ENCODE measurements around the gene SCYGR3.
"Not testable (repeated sequence)": the region's sequence is repeated elsewhere in the genome, so short reads cannot be mapped to it uniquely, and the experiment has no call there.

SCYGR3 gene

DNA sequence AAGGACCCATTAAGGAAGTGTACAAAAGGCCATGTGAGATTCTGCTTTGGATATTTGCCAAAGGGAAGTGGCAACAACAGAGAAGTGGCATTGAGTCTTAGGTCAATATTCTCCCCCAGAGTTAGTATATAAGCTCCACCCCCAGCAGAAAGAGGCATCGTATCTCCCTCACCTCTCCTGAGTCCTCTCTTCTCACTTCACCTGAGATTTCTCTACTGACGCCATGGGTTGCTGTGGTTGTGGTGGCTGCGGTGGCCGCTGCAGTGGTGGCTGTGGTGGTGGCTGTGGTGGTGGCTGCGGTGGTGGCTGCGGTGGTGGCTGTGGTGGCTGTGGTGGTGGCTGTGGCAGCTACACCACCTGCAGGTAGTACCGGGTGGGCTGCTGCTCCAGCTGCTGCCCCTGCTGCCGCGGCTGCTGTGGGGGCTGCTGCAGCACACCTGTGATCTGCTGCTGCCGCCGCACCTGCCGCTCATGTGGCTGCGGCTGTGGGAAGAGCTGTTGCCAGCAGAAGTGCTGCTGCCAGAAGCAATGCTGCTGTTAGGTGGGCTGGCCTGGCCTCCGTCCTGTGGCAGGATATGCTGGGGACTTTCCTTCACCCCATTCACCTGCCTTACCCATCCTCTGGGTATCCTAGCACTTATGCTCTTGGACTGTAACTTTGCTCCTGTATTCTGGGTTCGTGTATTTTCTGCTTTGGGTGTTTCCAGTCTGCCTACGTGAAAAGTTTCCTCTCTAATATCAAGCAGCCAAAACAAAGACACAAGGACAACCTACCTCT, 5.9 kb downstream of the SCYGR3 start:
- TF ChIP-seq FOXP2 (optimal IDR thresholded peaks at IDR 0.05; ENCODE audit: control extremely low read depth, extremely low read length, insufficient read depth) = no peak
- no peak for TF ChIP-seq POLR2AphosphoS5 (IDR thresholded peaks at IDR 0.05; ENCODE audit: borderline replicate concordance, low read depth, low read length)
- no peak for TF ChIP-seq EZH2 (IDR thresholded peaks at IDR 0.05)

DNA sequence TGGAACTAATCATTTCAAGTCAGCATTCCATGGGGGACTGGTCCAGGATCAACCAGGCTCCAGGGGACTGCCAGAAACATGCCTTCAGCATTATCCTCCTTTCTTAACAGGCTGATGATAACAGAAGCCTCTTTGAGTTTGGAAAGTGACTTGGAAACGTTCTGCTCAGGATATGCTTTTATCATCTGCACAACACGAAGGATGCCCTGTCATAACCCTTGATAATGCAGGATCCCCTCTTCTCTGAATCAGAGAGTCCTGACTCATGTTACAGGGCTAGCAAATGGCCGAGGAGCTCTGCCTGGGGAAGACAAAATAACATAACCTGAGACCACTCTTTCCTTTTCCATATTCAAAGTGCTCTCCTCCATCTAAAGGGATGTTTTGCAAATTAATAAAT, 6.7 kb downstream of the SCYGR3 start:
- H3K9ac ChIP-seq (ENCODE audit: insufficient read length) = no peak overlapping the region
- no peaks in the 10 kb centered on the region for H3K36me3 ChIP-seq (ENCODE audit: insufficient read depth, low read length)
- no peaks in the 10 kb centered on the region for H3K9me3 ChIP-seq (ENCODE audit: low read depth, low read length)
- no peak overlapping the region for H3K27ac ChIP-seq
- H3K4me3 ChIP-seq = no peak overlapping the region
- no peak for DNase-seq (ENCODE audit: low read depth, low spot score)
- TF ChIP-seq POLR2AphosphoS5 (IDR thresholded peaks at IDR 0.05; ENCODE audit: borderline replicate concordance, low read depth, low read length) = no peak
- no peak for TF ChIP-seq EZH2 (IDR thresholded peaks at IDR 0.05)
- no peak for TF ChIP-seq FOXP2 (optimal IDR thresholded peaks at IDR 0.05; ENCODE audit: control extremely low read depth, extremely low read length, insufficient read depth)

More for the DNA sequence above, 5.9 kb downstream of the SCYGR3 start:
- DNase-seq (ENCODE audit: low read depth, low spot score) = no peak
- no peaks in the 10 kb centered on the region for H3K36me3 ChIP-seq (ENCODE audit: insufficient read depth, low read length)
- H3K9me3 ChIP-seq (ENCODE audit: low read depth, low read length) = no peaks in the 10 kb centered on the region
- no peak overlapping the region for H3K4me3 ChIP-seq
- no peak overlapping the region for H3K27ac ChIP-seq
- H3K9ac ChIP-seq (ENCODE audit: insufficient read length) = no peak overlapping the region

DNA sequence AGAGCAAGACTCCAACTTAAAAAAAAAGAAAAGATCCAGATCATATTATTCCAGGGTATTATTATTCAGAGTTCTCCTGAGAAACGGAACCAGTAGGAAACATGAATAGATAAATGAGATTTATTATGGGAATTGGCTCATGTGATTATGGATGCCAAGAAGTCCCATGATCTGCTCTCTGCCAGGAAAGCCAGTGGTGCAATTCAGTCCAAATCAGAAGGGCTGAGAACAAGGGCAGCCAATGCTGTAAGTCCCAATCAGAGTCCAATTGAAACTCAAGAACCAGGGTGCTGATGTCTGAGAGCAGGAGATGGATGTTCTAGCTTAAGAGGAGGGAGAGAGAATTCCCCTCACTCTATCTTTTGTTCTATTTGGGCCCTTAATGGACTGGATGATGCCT, 8.2 kb downstream of the SCYGR3 start:
- TF ChIP-seq FOXP2 (optimal IDR thresholded peaks at IDR 0.05; ENCODE audit: control extremely low read depth, extremely low read length, insufficient read depth) (no peak), POLR2AphosphoS5 (IDR thresholded peaks at IDR 0.05; ENCODE audit: borderline replicate concordance, low read depth, low read length) (no peak), EZH2 (IDR thresholded peaks at IDR 0.05) (no peak)
- Histone ChIP-seq H3K4me3 (no peak overlapping the region), H3K9ac (ENCODE audit: insufficient read length) (no peak overlapping the region), H3K36me3 (ENCODE audit: insufficient read depth, low read length) (no peaks in the 10 kb centered on the region), H3K27ac (no peak overlapping the region), H3K9me3 (ENCODE audit: low read depth, low read length) (no peaks in the 10 kb centered on the region)
- no peak for DNase-seq (ENCODE audit: low read depth, low spot score)

DNA sequence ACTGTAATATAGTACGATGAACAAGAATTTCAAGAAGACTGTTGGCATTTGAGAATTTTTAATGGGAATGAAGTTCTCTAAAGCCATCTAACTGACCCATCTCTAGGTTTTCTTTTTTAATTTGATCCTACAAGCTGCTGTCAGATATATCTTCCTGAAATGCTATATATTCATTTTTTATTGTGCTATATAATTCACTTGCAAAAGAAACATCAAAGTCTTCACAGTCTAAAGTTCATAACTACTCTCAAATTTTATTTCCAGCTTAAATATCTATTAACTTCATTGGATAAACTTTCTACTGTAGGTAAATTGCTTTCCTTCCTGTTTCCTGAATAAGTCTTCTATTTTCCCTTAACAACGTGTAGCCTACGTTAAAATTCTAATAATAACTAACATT, 12.3 kb downstream of the SCYGR3 start:
- no peak for DNase-seq (ENCODE audit: low read depth, low spot score)
- Histone ChIP-seq H3K9ac (ENCODE audit: insufficient read length) (no peak overlapping the region), H3K4me3 (no peak overlapping the region), H3K36me3 (ENCODE audit: insufficient read depth, low read length) (no peaks in the 10 kb centered on the region), H3K9me3 (ENCODE audit: low read depth, low read length) (no peaks in the 10 kb centered on the region), H3K27ac (no peak overlapping the region)
- no peak for TF ChIP-seq EZH2 (IDR thresholded peaks at IDR 0.05)
- no peak for TF ChIP-seq FOXP2 (optimal IDR thresholded peaks at IDR 0.05; ENCODE audit: control extremely low read depth, extremely low read length, insufficient read depth)
- TF ChIP-seq POLR2AphosphoS5 (IDR thresholded peaks at IDR 0.05; ENCODE audit: borderline replicate concordance, low read depth, low read length) = no peak

DNA sequence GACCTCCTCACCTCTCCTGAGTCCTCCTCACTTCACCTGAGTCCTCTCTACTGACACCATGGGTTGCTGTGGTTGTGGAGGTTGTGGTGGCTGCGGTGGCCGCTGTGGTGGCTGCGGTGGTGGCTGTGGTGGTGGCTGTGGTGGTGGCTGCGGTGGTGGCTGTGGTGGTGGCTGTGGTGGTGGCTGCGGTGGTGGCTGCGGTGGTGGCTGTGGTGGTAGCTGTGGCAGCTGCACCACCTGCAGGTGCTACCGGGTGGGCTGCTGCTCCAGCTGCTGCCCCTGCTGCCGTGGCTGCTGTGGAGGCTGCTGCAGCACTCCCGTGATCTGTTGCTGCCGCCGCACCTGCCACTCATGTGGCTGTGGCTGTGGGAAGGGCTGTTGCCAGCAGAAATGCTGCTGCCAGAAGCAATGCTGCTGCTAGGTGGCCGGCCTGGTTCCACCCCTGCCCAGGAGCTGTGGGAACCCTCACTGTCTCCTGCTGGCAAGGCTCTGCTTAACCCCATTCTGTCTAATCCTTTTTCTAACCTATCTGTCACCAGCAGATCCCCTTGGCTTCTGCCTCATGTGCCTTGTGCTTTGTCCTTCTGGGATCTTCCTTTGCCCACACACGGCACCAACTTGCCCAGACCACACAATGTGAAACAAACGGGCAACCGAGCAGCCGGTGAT, 15.7 kb downstream of the SCYGR3 start, which contains the start of gene SCYGR2:
SCYGR2 (plus strand) TSS at position 59 of the 669 bp plus-strand sequence; CDS start at position 59, 0 bp downstream.
- not testable (repeated sequence) for H3K9me3 ChIP-seq (ENCODE audit: low read depth, low read length); H3K27ac ChIP-seq; DNase-seq (ENCODE audit: low read depth, low spot score); H3K4me3 ChIP-seq; H3K36me3 ChIP-seq (ENCODE audit: insufficient read depth, low read length); H3K9ac ChIP-seq (ENCODE audit: insufficient read length)

DNA sequence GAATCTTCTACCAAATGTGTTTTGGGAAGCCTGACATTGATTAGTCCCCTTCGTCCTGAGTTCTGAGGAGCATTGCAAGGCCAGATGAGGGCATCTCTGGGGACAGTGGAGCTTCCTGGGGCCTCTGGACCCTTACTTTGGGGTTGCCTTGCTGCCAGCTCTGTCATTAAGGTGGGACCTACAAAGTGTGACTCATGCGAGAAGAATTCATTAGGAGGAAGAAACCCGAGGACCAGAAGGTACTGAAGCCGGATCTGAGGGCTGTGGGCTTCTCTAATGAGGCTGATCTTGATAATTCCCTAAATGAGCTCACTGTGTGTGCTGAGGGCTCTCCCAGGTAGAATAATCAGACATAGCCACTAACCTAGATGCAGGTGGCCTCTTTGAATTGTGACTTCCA, 16.6 kb downstream of the SCYGR3 start:
- H3K4me3 ChIP-seq = no peak overlapping the region
- no peak for TF ChIP-seq POLR2AphosphoS5 (IDR thresholded peaks at IDR 0.05; ENCODE audit: borderline replicate concordance, low read depth, low read length)
- no peak for TF ChIP-seq EZH2 (IDR thresholded peaks at IDR 0.05)
- no peak for TF ChIP-seq FOXP2 (optimal IDR thresholded peaks at IDR 0.05; ENCODE audit: control extremely low read depth, extremely low read length, insufficient read depth)
- H3K36me3 ChIP-seq (ENCODE audit: insufficient read depth, low read length) = no peaks in the 10 kb centered on the region
- H3K9me3 ChIP-seq (ENCODE audit: low read depth, low read length) = no peaks in the 10 kb centered on the region
- no peak for DNase-seq (ENCODE audit: low read depth, low spot score)
- H3K27ac ChIP-seq = no peak overlapping the region
- H3K9ac ChIP-seq (ENCODE audit: insufficient read length) = no peak overlapping the region

DNA sequence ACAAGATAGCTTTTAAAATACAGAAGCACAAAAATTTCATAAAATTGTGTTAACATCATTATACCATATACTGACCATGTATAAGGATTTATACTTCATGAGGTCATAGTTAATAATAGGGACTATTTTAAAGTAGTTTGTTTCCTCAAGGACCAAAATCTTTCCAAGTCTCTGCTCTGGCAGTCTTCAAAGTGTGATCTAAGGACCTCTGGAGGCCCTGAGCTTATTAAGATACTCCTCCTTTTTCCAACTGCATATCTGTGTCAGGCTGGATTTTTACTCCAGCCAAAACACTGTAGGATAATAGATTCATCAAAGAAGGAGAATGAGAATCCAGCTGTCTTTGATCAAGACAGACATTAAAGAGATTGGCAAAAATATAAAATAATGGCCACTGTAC, 17.6 kb downstream of the SCYGR3 start:
- Histone ChIP-seq H3K36me3 (ENCODE audit: insufficient read depth, low read length) (no peaks in the 10 kb centered on the region), H3K9me3 (ENCODE audit: low read depth, low read length) (no peaks in the 10 kb centered on the region), H3K27ac (no peak overlapping the region), H3K4me3 (no peak overlapping the region), H3K9ac (ENCODE audit: insufficient read length) (no peak overlapping the region)
- DNase-seq (ENCODE audit: low read depth, low spot score) = no peak
- TF ChIP-seq EZH2 (IDR thresholded peaks at IDR 0.05) (no peak), POLR2AphosphoS5 (IDR thresholded peaks at IDR 0.05; ENCODE audit: borderline replicate concordance, low read depth, low read length) (no peak), FOXP2 (optimal IDR thresholded peaks at IDR 0.05; ENCODE audit: control extremely low read depth, extremely low read length, insufficient read depth) (no peak)

DNA sequence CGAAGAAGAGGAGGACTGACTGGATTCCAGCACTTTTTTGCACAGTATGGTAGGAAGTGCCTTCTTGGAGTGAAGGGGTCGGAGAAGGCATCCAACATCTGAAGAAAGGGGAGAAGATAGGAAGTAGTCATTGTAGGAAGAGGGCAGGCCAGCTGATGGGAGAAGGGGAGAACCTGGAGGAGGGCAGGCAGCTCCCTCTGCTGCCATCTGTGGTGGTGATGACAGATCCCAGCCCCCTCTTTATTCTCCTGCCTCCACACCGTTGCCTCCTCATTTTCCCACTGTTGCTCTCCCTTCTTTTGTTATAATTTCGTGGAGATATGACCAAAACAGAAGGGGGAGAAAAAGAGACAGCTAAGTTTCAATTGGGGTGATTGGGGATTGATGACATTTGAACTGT, 18.8 kb downstream of the SCYGR3 start:
- no peaks in the 10 kb centered on the region for H3K36me3 ChIP-seq (ENCODE audit: insufficient read depth, low read length)
- H3K4me3 ChIP-seq = no peak overlapping the region
- no peaks in the 10 kb centered on the region for H3K9me3 ChIP-seq (ENCODE audit: low read depth, low read length)
- no peak overlapping the region for H3K27ac ChIP-seq
- no peak for DNase-seq (ENCODE audit: low read depth, low spot score)
- TF ChIP-seq EZH2 (IDR thresholded peaks at IDR 0.05) (no peak), FOXP2 (optimal IDR thresholded peaks at IDR 0.05; ENCODE audit: control extremely low read depth, extremely low read length, insufficient read depth) (no peak), POLR2AphosphoS5 (IDR thresholded peaks at IDR 0.05; ENCODE audit: borderline replicate concordance, low read depth, low read length) (no peak)
- H3K9ac ChIP-seq (ENCODE audit: insufficient read length) = no peak overlapping the region
